Mucosa of rectum (tissue), 2 donors: ENCODE data around the gene APBA2.

ENCODE experiments used
- H3K27ac ChIP-seq, 2 donors: one replicate each; pipeline ENCODE4 v1.7.0; 2013; ENCODE audit warnings: inconsistent platforms in 2 of 2, low read depth in 2 of 2, low read length in 2 of 2
- H3K27me3 ChIP-seq, 2 donors: one replicate each; pipeline ENCODE4 v1.7.0; 2013; ENCODE audit warnings: low read length in 2 of 2; ENCODE audit not compliant: control insufficient read depth in 2 of 2, insufficient read depth in 2 of 2
- H3K36me3 ChIP-seq, 2 donors: one replicate each; pipeline ENCODE4 v1.7.0; 2013; ENCODE audit warnings: low read length in 2 of 2; ENCODE audit not compliant: control insufficient read depth in 2 of 2, insufficient read depth in 2 of 2
- H3K4me1 ChIP-seq, 2 donors: one replicate each; pipeline ENCODE4 v1.7.0; 2013; ENCODE audit warnings: low read length in 2 of 2, mild to moderate bottlenecking in 1 of 2; ENCODE audit not compliant: control insufficient read depth in 2 of 2, insufficient read depth in 2 of 2
- H3K4me3 ChIP-seq, 2 donors: one replicate each; pipeline ENCODE4 v1.7.0; 2013; ENCODE audit warnings: low read length in 2 of 2
- H3K9ac ChIP-seq, 2 donors: one replicate each; pipeline ENCODE4 v1.7.0; 2013; ENCODE audit warnings: low read length in 2 of 2, low read depth in 1 of 2, mild to moderate bottlenecking in 1 of 2
- H3K9me3 ChIP-seq, 2 donors: one replicate each; pipeline ENCODE4 v1.7.0; 2013; ENCODE audit warnings: low read length in 2 of 2; ENCODE audit not compliant: control insufficient read depth in 2 of 2
- donor health status: healthy.
- donor health status: Normal muscosa, but diverticular disease.

APBA2 gene

DNA sequence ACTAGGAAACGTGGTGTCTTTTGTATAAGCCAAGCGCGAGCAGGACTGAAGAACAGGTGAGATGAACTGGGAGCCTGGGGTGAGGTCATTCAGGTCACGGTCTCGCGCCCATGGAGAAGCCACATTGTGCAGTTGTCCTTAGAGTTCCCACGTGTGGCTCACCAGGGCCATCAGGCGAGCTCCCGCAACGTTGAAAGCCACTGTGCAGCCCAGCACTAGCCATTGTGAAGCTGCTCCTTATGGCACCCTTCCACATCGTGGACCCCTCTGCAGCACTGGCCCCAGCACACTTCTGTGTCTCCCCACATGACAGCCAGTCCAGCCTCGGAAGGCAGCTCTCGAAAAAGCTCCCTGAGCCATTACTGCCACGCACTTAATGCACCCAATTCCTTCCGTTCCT is 7.6 kb upstream of the APBA2 start:
- H3K9me3 ChIP-seq, result no peaks in the 10 kb centered on the region
- H3K27me3 ChIP-seq, result no peaks in the 10 kb centered on the region
- no peak overlapping the region for H3K4me3 ChIP-seq
- H3K9ac ChIP-seq, result no peak overlapping the region
- H3K36me3 ChIP-seq, result no peaks in the 10 kb centered on the region
- no peak overlapping the region for H3K27ac ChIP-seq
- no peaks in the 10 kb centered on the region for H3K4me1 ChIP-seq

DNA sequence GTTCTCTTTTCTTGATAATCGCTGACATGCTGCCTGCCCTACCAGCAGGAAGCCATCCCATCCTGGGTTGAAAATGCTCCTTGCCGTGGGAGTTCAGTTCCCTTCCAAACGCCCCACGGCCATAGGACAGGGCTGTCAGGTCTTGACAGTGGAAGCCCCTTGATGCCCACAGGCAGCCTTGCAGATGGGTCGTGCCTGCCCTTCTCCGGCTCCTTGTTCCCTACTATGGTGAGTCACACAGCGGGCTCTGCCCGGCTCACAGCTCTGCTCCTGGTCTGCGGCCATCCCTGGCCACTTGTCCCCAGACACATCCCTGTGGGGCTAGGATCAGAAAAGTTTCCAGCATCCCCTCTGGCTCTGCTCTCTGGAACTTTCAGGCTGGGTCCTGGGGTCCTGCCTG is 6.2 kb upstream of the APBA2 start:
- H3K9ac ChIP-seq, result no peak overlapping the region
- H3K9me3 ChIP-seq, result no peaks in the 10 kb centered on the region
- no peaks in the 10 kb centered on the region for H3K36me3 ChIP-seq
- H3K27ac ChIP-seq, result no peak overlapping the region
- no peak overlapping the region for H3K4me3 ChIP-seq
- H3K4me1 ChIP-seq, result no peaks in the 10 kb centered on the region
- H3K27me3 ChIP-seq, result peaks cover 0 to 2% of the 10 kb centered on the region in 2 donors

DNA sequence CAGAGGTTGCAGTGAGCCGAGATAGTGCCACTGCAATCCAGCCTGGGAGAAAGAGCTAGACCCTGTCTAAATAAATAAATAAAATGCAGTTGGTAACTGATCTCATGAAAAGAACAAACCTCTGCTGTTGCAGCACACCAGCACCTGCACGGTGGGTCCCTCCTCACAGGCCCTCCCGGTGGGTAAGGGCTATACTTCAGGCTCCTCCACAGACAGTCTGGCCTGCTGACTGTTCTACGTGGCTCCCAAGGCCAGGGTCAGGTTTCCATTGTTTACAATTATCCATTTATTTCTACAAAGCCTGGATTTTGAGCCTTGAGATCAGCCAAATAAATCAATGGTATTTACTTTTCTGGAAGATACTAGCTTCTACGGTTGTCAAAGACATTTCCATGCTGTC is 5.1 kb upstream of the APBA2 start:
- H3K4me1 ChIP-seq, result no peaks in the 10 kb centered on the region
- peaks cover 0 to 6% of the 10 kb centered on the region in 2 donors for H3K27me3 ChIP-seq
- H3K9ac ChIP-seq, result no peak overlapping the region
- no peak overlapping the region for H3K27ac ChIP-seq
- no peak overlapping the region for H3K4me3 ChIP-seq
- H3K9me3 ChIP-seq, result no peaks in the 10 kb centered on the region
- H3K36me3 ChIP-seq, result no peaks in the 10 kb centered on the region

DNA sequence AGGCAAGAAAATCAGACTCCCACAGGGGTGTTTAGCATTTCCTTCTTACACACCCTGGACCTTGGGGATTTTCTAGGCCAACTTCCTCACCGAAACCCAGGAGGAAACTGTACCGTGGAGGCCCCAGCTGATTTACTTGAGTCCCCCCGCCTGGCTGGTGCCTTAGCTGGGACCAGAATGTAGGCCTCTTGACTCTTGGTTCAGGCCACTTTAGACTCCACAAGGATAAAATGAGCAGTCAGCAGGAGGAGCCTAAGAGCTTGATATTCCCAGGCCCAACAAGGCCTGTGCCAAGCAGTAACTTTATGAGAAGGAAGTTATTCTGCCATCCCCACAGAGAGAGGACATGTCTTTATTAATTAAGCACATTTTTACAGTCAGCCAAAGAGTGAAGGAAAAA is 4.6 kb upstream of the APBA2 start:
- Histone ChIP-seq H3K27ac (no peak overlapping the region), H3K27me3 (peaks cover 0 to 6% of the 10 kb centered on the region in 2 donors), H3K4me3 (no peak overlapping the region), H3K9me3 (no peaks in the 10 kb centered on the region), H3K4me1 (no peaks in the 10 kb centered on the region), H3K36me3 (no peaks in the 10 kb centered on the region), H3K9ac (no peak overlapping the region)

DNA sequence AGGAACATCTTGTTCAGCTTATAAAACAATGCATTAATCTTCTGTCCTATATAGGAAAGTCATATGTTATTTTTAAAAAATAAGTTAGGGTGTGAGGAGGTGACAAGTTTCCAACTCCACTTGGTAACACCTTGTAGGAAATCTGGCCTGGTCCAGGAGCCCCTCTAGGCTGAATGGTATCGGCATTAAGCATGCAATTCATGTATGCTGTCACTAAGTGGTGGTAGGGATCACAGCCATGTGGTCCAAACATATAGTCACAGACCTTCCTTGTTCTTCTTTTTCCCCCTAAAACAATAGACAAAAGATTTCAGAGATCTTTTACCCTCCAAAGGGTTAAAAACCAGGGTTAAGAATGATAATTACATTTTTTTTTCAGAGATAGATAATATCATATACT is 4.2 kb upstream of the APBA2 start:
- no peaks in the 10 kb centered on the region for H3K4me1 ChIP-seq
- no peaks in the 10 kb centered on the region for H3K9me3 ChIP-seq
- H3K9ac ChIP-seq, result no peak overlapping the region
- H3K36me3 ChIP-seq, result no peaks in the 10 kb centered on the region
- H3K27me3 ChIP-seq, result peaks cover 1 to 6% of the 10 kb centered on the region in 2 donors
- H3K27ac ChIP-seq, result no peak overlapping the region
- H3K4me3 ChIP-seq, result no peak overlapping the region

DNA sequence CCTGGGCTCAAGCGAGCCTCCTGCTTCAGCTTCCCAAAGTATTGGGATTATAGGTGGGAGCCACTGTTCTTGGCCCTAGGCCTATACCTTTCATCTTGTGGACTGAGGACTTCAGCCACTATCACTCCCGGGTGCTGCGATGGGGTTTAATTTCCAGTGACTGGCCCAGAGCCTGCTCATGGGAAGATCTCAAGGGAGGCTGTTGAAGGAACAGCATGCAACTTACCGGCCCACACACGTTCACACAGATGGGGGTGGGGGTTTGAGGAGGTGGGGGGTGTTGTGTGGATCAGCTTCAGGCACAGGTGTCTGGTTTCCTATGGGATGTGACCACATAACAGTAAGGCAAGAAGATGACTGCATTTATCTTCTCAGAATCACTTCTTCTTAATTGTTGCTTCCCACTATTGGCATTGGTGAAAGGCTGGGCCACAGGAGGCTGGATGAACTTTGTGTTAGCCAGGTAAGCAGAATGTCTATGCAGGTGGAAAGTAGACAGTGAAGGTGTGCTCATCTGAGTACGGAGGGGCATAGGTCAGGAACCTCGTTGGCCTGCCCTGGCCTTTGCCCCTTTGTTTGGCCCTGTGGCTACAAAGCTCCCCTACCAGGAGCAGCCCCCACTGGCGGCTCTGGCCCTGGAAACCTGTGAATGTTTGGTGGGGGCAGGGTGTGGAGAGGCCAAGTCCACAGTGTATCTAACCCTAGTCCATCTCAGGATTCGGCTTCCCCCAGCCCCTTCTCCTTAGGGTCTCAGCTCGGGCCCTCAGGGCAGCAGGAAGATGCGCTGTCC is 1.4 kb upstream of the APBA2 start:
- Histone ChIP-seq H3K27ac (no peak overlapping the region), H3K27me3 (peaks cover 7 to 11% of the 10 kb centered on the region in 2 donors), H3K36me3 (no peaks in the 10 kb centered on the region), H3K9ac (no peak overlapping the region), H3K4me1 (no peaks in the 10 kb centered on the region), H3K4me3 (no peak overlapping the region), H3K9me3 (no peaks in the 10 kb centered on the region)

DNA sequence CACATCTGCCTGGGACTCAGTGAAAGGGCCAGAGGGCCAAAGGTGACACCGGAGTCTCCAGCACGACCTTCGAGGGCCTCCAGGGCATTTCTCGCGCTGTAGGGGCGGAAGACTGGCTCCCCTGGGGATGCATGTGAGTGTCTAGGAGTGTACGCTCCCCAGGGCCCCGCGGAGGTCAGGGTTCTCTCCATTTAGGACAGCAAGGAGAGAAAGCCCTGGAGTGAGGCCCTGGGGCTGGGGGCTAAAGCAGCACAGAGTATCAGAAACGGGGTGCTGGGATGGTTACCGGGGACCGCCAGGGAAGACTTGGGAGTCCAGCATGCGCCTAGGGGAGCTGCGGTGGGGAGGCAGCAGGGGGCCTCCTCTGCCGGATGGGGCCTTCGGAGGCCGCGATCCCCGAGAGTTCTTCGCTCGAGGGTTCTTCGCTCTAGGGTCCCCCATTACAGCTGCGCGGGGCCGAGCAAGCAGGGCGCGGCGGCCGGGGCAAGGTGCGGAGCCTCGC is 595 bp upstream of the APBA2 start:
- Histone ChIP-seq H3K4me3 (no peak overlapping the region), H3K27me3 (peaks cover 7 to 11% of the 10 kb centered on the region in 2 donors), H3K27ac (no peak overlapping the region), H3K4me1 (no peaks in the 10 kb centered on the region), H3K36me3 (no peaks in the 10 kb centered on the region), H3K9me3 (no peaks in the 10 kb centered on the region), H3K9ac (no peak overlapping the region)

DNA sequence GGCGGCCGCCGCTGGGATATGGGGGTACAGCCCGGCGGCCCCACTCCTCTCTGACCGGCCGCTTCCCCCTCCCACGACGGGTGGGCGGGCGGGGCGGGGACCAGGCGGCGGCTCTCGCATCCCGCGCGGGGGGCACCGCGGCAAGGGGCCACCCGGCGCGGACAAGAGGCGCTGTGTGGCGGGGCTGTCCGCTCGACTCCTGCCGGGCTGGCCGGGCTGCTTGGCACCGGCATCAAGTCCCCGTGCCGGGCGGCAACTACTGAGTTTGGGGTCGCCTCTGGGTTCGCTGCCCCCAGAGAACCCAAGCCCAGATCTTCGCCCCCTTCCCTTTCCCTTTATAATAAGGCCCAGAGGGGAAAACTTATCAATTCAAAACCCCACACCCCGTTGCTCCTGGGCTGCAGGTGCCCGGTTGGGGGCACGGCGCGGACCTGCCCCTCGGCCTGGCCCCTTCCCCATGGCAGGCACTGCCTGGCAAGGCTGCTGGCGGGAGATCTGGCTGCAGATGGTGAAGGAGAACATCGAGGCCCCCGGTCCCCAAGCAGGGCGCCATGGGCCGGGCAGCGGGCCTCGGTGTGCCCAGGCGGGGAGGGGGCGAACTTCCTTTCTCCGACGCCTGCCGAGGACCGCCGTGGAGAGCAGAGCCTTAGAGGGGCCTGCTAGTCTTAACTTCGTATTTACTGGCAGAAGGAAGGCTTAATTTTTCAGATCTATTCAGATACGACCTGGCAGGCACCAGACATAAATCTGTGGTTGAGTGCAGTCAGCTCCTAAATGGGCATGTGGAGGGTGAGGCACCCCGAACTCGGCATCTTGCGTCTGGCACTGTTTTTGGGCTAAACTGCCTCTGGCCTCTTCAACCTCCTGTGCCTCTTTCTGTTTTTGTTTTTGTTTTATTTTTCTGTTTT is 911 bp downstream of the APBA2 start:
- Histone ChIP-seq H3K27me3 (peaks cover 7 to 11% of the 10 kb centered on the region in 2 donors), H3K9ac (no peak overlapping the region), H3K4me3 (no peak overlapping the region), H3K36me3 (no peaks in the 10 kb centered on the region), H3K4me1 (no peaks in the 10 kb centered on the region), H3K9me3 (no peaks in the 10 kb centered on the region), H3K27ac (no peak overlapping the region)

DNA sequence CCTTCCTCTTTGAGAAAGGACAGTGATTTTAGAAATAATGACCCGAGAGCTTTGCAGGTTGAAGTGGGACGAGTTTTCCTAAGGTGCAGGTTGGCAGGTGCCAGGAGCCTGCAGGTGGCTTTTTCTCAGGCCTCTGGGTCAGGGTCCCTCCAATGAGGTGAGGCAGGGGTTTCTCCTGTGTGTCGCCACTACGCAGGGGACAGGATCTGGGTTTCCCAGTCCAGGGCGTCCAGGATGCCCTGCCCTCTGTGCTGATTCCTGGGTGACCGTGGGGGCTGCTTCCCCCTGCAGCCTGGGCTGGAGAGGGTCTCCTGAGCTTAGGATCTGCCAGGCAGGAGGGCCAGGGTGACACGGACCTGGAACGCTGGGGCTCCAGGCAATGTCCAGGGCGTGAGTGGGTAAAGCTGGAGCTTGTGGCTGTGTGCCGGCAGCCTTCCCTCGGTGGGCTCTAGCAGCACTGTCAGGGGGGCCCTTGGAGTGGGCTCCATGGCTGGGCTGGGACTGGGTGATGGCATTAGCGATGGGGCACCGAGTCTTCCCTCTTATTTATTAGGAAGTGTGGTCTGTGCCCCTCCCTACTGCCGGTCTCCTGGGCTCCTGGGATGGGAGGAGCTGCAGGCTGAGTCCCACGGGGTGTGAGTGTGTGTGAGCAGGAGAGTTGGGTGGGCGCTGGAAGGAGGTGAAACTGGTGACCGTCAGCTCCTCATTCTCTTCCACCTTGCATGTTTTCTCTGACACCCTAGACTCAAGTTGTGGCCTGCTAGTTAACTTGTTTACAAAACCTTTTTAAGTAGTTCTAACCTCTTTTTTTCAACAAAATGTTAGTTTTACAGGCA is 1.8 kb downstream of the APBA2 start:
- no peaks in the 10 kb centered on the region for H3K9me3 ChIP-seq
- H3K36me3 ChIP-seq, result no peaks in the 10 kb centered on the region
- H3K4me3 ChIP-seq, result no peak overlapping the region
- H3K4me1 ChIP-seq, result no peaks in the 10 kb centered on the region
- no peak overlapping the region for H3K27ac ChIP-seq
- H3K9ac ChIP-seq, result no peak overlapping the region
- H3K27me3 ChIP-seq, result peaks cover 7 to 11% of the 10 kb centered on the region in 2 donors
